Fibroblast of the aortic adventitia (primary cell): ENCODE data around the gene AARSD1. TPM values are rescaled to one million over a fixed set of nuclear protein-coding genes. Genes with fewer than 3 reads are reported as not detected.
"Not testable (repeated sequence)": the region's sequence is repeated elsewhere in the genome, so short reads cannot be mapped to it uniquely, and the experiment has no call there.

Experiments used
- DNase-seq: peaks from one replicate; pipeline ENCODE4 v3.0.0-alpha.2; 2010; ENCODE audit warnings: low read depth
- H3K4me3 ChIP-seq: 2 replicates; pipeline ENCODE4 v1.5.1; 2011; ENCODE audit warnings: low read depth, mild to moderate bottlenecking, control low read depth, low read length, moderate library complexity
- total RNA-seq: library from RNA; depleted of rRNA; stranded (reverse); fragments of >200 nt; gene quantifications from 2 replicates; pipeline ENCODE4 v1.2.3, GENCODE V29; 2012; ENCODE audit warnings: low replicate concordance
- TF ChIP-seq, protein P1 (sequence below): IDR thresholded peaks from 2 replicates; pipeline ENCODE4 v1.5.1; 2011; ENCODE audit warnings: mild to moderate bottlenecking, low read length, control low read depth, inconsistent platforms; ENCODE audit not compliant: insufficient read depth

Gene AARSD1
- total RNA-seq, 1 donor: 18.9 TPM

DNA sequence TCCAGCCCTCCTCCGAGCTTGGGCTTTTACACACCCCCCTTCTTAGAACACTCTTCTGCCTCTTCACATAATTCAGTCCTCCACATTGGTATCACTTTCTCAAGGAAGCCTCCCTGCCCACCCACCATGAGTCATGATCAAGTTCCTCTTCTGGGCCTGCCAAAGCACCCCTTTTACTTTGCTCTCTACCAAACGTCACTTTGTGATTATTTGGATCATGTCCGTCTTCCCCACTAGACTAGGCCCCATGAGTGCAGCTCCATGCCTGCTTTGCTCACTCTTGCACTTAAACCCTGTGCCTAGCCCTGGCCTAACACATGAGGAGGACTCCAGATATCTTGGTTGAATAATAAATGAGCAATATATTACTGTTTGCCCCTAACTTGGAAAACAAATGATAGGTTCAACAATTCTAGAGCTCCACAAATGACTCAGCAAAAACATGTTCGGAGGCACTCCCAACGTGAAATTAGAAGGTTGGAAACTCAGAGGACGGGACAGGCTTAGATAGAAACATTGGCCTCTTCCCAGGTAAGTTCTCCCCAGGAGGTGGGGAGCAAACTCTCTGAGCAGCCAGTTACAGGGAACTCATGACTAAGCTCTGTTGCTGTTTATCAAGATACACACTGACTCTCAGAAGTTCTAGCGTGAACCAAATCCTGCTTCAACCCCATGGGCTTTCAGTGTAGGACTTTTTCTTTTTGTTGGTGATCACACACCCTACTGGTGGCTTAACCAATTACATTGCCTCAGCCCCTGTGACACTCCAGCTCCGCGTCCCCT, 35.3 kb downstream of the AARSD1 start:
- TF ChIP-seq, protein P1, sequence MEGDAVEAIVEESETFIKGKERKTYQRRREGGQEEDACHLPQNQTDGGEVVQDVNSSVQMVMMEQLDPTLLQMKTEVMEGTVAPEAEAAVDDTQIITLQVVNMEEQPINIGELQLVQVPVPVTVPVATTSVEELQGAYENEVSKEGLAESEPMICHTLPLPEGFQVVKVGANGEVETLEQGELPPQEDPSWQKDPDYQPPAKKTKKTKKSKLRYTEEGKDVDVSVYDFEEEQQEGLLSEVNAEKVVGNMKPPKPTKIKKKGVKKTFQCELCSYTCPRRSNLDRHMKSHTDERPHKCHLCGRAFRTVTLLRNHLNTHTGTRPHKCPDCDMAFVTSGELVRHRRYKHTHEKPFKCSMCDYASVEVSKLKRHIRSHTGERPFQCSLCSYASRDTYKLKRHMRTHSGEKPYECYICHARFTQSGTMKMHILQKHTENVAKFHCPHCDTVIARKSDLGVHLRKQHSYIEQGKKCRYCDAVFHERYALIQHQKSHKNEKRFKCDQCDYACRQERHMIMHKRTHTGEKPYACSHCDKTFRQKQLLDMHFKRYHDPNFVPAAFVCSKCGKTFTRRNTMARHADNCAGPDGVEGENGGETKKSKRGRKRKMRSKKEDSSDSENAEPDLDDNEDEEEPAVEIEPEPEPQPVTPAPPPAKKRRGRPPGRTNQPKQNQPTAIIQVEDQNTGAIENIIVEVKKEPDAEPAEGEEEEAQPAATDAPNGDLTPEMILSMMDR: peak; percentile 65
- no peak overlapping the region for H3K4me3 ChIP-seq

DNA sequence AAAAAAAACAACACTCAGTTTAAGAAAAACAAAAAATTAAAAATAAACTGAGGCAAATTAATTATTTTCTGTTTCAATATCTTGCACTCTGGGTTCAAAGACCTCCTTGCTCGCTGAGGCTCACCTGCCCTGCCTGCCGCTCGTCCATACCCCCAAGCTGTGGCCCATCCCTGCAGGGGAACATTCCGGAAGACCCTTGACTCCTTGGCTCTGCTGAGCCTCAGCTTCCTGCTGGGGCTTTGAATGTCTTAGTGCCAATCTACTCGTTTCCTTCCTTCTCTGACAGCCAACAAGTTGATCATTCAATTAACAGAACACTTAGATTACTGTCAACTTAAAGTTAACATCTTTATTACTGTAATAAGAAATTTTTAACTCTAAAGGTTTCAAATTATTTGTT, 39.4 kb downstream of the AARSD1 start:
- TF ChIP-seq, protein P1: no peak
- no peak for DNase-seq
- H3K4me3 ChIP-seq: no peak overlapping the region

More for the DNA sequence above, 35.3 kb downstream of the AARSD1 start:
- peak; percentile 94 for DNase-seq

DNA sequence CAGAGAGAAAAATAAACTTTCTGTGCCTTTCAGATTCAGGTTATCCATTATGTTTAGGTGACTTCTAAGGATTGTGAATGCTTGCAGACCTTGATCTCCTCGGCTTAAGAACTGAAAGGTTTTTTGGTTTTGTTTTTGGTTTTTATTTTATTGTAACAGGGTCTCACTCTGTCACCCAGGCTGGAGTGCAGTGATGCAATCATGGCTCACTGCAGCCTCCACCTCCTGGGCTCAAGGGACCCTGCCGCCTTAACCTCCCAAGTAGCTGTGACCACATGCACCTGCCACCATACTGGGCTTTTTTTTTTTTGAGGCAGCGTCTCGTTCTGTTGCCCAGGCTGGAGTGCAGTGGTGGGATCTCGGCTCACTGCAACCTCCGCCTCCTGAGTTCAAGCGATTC, 40.8 kb downstream of the AARSD1 start:
- not testable (repeated sequence) for DNase-seq

DNA sequence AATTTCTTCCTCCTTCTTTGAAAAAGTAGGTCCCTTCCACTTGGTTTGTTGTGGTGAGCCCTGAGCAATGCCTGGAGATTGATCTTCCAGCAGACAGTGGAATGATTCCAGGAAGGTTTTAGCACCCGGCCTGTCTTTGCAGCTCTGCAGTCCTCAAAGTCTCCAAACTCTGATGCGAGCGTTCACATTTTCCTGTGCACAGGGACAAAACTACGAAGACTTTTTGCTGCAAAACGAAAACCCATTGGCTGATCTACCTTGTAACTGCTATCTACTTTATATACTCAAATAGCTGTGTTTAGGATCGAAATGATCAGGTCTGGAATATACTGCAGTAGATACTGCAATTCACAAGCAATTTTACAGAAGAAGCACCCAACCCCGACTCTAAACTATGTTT, 42.0 kb downstream of the AARSD1 start:
- no peak for DNase-seq
- TF ChIP-seq, protein P1: no peak
- H3K4me3 ChIP-seq: no peak overlapping the region

More for the DNA sequence above, 40.8 kb downstream of the AARSD1 start:
- H3K4me3 ChIP-seq: not testable (repeated sequence)

DNA sequence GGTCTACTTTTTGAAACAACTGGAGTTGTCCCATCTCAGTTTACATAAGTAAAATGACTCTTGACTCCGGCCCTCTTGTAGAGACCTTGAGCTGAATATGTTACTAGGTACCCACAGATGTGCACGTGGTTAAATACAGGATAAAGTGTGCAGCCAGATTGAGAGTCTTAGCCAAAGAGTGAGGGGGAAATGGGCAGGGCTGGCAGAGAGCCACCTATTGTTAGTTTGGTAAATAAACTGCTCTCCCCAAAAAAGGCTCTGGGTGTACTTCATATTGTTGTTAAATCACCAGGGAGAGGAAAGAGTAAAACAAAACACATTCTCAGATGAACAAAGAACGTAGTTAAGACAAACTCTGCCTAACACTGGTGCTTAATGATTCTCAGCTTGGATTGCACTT, 43.3 kb downstream of the AARSD1 start:
- DNase-seq: no peak
- no peak overlapping the region for H3K4me3 ChIP-seq
- TF ChIP-seq, protein P1: no peak

DNA sequence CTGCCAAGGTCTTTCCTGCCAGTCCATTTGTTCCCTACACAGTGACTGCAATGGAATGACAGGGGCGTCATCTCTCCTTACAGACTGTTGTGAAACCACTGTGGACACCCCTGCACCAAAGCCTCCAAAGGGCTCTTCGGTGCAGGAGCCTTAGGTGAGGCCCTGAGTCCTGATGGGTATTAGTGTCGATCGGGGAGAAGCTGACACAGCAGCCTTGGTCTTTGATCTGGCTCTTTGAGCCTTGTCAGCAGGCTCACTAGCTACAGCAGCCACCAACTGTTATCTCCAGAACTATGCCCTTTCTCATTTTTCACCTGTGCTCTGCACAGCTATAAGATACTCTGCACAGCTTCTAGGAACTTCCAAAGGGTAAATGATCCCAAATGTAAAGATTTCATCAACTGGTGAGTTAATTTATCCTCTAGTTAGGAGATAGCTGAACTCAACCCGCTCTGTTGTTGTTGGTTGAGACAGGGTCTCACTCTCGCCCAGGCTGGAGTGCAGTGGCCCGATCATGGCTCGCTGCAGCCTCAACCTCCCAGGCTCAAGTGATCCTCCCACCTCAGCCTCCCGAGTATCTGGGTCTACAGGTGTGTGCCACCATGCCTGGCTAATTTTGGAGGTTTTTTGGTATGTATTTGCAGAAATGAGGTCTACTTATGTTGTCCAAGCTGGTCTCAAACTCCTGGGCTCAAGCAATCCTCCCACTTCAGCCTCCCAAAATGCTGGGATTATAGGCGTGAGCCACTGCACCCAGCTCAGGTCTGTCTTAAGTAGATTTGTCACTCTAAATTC, 44.0 kb downstream of the AARSD1 start:
- DNase-seq: no peak
- TF ChIP-seq, protein P1: no peak
- no peak overlapping the region for H3K4me3 ChIP-seq

DNA sequence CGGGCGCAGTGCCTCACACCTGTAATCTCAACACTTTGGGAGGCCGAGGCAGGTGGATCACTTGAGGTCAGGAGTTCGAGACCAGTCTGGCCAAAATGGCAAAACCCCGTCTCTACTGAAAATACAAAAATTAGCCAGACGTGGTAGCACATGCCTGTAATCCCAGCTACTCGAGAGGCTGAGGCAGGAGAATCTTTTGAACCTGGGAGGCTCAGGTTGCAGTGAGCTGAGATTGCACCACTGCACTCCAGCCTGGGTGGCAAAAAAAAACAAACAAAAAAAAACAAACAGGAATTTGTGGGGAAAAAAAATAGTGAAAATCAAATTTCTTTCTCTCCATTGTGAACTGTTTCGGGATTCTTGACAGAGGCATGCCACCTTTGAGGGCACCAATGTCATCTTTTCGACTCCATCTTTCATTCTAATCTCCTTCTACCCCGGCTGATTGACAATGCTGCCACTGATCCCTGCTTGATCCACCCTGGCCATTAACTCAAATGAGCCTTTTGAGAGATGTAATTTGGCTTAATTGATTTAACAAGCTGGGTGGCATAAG, 44.7 kb downstream of the AARSD1 start:
- not testable (repeated sequence) for H3K4me3 ChIP-seq, DNase-seq
